Endothelial cell of umbilical vein (primary cell): Measurements from ENCODE around the gene BID. TPM values are rescaled to one million over a fixed set of nuclear protein-coding genes. Genes with fewer than 3 reads are reported as not detected.

Experiments
- BruUV-seq: library from RNA; stranded (reverse); fragments of 400-500 nt; replicated peaks from 2 replicates; lab custom pipeline; 2021; lab: Mats Ljungman, UMichigan
- CTCF ChIA-PET: fragments of 300-600, 350-600 bp; sonication (Branson Sonifier 250); formaldehyde crosslinking; loops from one replicate; lab custom pipeline; 2021; ENCODE audit warnings: antibody characterized with exemption, inconsistent platforms; lab: Charles Lee
- POLR2A ChIA-PET: fragments of 300-600, 350-600 bp; sonication (Branson Sonifier 250); formaldehyde crosslinking; loops from one replicate; lab custom pipeline; 2021; ENCODE audit warnings: antibody characterized with exemption, inconsistent platforms; lab: Charles Lee
- DNase-seq: peaks from one replicate; pipeline ENCODE4 v3.0.0-alpha.2; 2011; ENCODE audit warnings: low read depth, low spot score
- FAIRE-seq: peaks from 2 replicates; lab custom pipeline; 2011; peaks lifted over from hg19 to GRCh38; lab: Jason Lieb, UNC
- H2AFZ ChIP-seq: 2 replicates; pipeline ENCODE4 v1.6.0; 2012; ENCODE audit warnings: low read depth, low read length, control low read depth, inconsistent platforms
- H3K27ac ChIP-seq: 2 replicates; pipeline ENCODE4 v1.5.1; 2011; ENCODE audit warnings: low read depth, mild to moderate bottlenecking, control low read depth, low read length, moderate library complexity; ENCODE audit not compliant: insufficient read depth
- H3K27me3 ChIP-seq, 2 experiments: 2 replicates each; pipeline versions ENCODE4 v1.6.0 to v1.6.1; 2011; ENCODE audit warnings: low read length in 2 of 2, mixed read lengths in 1 of 2; ENCODE audit not compliant: control insufficient read depth in 2 of 2, insufficient read depth in 2 of 2
- H3K36me3 ChIP-seq, 2 experiments: 2 replicates in 1 of 2; 3 replicates in 1 of 2; pipeline ENCODE4 v1.5.1; 2011; ENCODE audit warnings: low read length in 2 of 2, mild to moderate bottlenecking in 1 of 2, moderate library complexity in 1 of 2; ENCODE audit not compliant: control insufficient read depth in 2 of 2, insufficient read depth in 2 of 2; ENCODE audit errors: extremely low read depth in 1 of 2
- H3K4me1 ChIP-seq: 3 replicates; pipeline ENCODE4 v1.5.1; 2011; ENCODE audit warnings: mild to moderate bottlenecking, low read length; ENCODE audit not compliant: control insufficient read depth, insufficient read depth; ENCODE audit errors: extremely low read depth
- H3K4me2 ChIP-seq: 2 replicates; pipeline ENCODE4 v1.6.1; 2011; ENCODE audit warnings: low read length, control low read depth, mixed read lengths; ENCODE audit not compliant: insufficient read depth
- H3K4me3 ChIP-seq, 3 experiments: fragments of 200-600 bp in 1 of 3; sonication (generic), shearing (Covaris generic) in 1 of 3; replicated peaks in 1 of 3; 2 replicates each; pipeline ENCODE4 v1.5.1; 2011 to 2016; ENCODE audit warnings: control low read depth in 3 of 3, low read length in 3 of 3, mild to moderate bottlenecking in 2 of 3, inconsistent platforms in 1 of 3, low read depth in 1 of 3, moderate library complexity in 1 of 3; ENCODE audit not compliant: insufficient read depth in 1 of 3
- H3K79me2 ChIP-seq: 2 replicates; pipeline ENCODE4 v1.6.0; 2012; ENCODE audit warnings: low read length, inconsistent platforms; ENCODE audit not compliant: control insufficient read depth, insufficient read depth
- H3K9ac ChIP-seq: replicated peaks from 2 replicates; pipeline ENCODE3; 2011; ENCODE audit warnings: low read length, control low read depth; ENCODE audit not compliant: insufficient read depth; ENCODE audit errors: extremely low read depth
- H3K9me1 ChIP-seq: replicated peaks from 3 replicates; pipeline ENCODE4 v1.6.0; 2011; ENCODE audit warnings: mild to moderate bottlenecking, low read length; ENCODE audit not compliant: control insufficient read depth, insufficient read depth; ENCODE audit errors: extremely low read depth
- H3K9me3 ChIP-seq: replicated peaks from 2 replicates; pipeline ENCODE4 v1.5.1; 2012; ENCODE audit warnings: low read length, inconsistent platforms; ENCODE audit not compliant: control insufficient read depth, insufficient read depth
- H4K20me1 ChIP-seq: replicated peaks from 2 replicates; pipeline ENCODE3; 2011; ENCODE audit warnings: mild to moderate bottlenecking, low read length; ENCODE audit not compliant: control insufficient read depth, insufficient read depth; ENCODE audit errors: extremely low read depth
- EZH2 ChIP-seq: IDR thresholded peaks from 2 replicates; pipeline ENCODE4 v1.6.1; 2012; ENCODE audit warnings: borderline replicate concordance, low read depth, mild to moderate bottlenecking, moderate library complexity, low read length, inconsistent platforms; ENCODE audit not compliant: severe bottlenecking
- FOS ChIP-seq: IDR thresholded peaks from 2 replicates; pipeline ENCODE4 v1.6.1; 2011; ENCODE audit warnings: mild to moderate bottlenecking, low read length, moderate library complexity, borderline replicate concordance; ENCODE audit not compliant: insufficient read depth
- GATA2 ChIP-seq: IDR thresholded peaks from 2 replicates; pipeline ENCODE4 v1.7.0; 2011; ENCODE audit warnings: low read depth, mild to moderate bottlenecking, moderate library complexity, mixed read lengths, low read length; ENCODE audit not compliant: insufficient read length, insufficient read depth
- JUN ChIP-seq: IDR thresholded peaks from 2 replicates; pipeline ENCODE4 v1.6.1; 2011; ENCODE audit warnings: borderline replicate concordance, low read depth; ENCODE audit not compliant: insufficient read length, insufficient read depth
- MYC ChIP-seq: IDR thresholded peaks from one replicate; pipeline ENCODE4 v1.6.1; 2011; ENCODE audit warnings: mild to moderate bottlenecking, low read depth, low read length
- POLR2A ChIP-seq: IDR thresholded peaks from 2 replicates; pipeline ENCODE4 v1.6.1; 2012; ENCODE audit warnings: low read depth, mild to moderate bottlenecking, control low read depth, low read length
- POLR2AphosphoS5 ChIP-seq: IDR thresholded peaks from 2 replicates; pipeline ENCODE4 v1.6.1; 2012; ENCODE audit warnings: low read depth, mild to moderate bottlenecking, control low read depth, low read length, moderate library complexity; ENCODE audit not compliant: insufficient read depth
- dilution Hi-C: fragments of 300-500 bp; cut with MboI; formaldehyde crosslinking; loops from one replicate; pipeline ENCODE4 v1.15.0; 2019; ENCODE audit warnings: low sequenced_read_pairs; ENCODE audit not compliant: extremely low pct_ligation_motif_present
- intact Hi-C: fragments of 100-400 bp; cut with micrococcal nuclease; formaldehyde crosslinking; loops from one replicate; pipeline ENCODE4 v1.10.0; 2022
- polyA plus RNA-seq, 4 experiments: library from polyadenylated mRNA; depleted of rRNA in 3 of 4; stranded (reverse) in 3 of 4; unstranded in 1 of 4; fragments of >200 nt; gene quantifications; 2 replicates each; pipeline versions ENCODE4 v1.2.1 to v1.2.3, GENCODE V29; 2011 to 2012; ENCODE audit warnings: missing spikeins in 1 of 4
- total RNA-seq: library from RNA; stranded (reverse); gene quantifications from 2 replicates; pipeline ENCODE4 v1.2.3, GENCODE V29; 2021
- TF ChIP-seq, protein P1 (sequence below), 2 donors: IDR thresholded peaks; 1 replicate in 1 of 2; 2 replicates in 1 of 2; pipeline ENCODE4 v1.5.1; 2011; ENCODE audit warnings: low read length in 2 of 2, mild to moderate bottlenecking in 2 of 2, moderate library complexity in 2 of 2, control low read depth in 1 of 2, inconsistent platforms in 1 of 2, low read depth in 1 of 2; ENCODE audit not compliant: insufficient read depth in 1 of 2; ENCODE audit errors: extremely low read depth in 1 of 2
- TF ChIP-seq, protein P2 (sequence below): IDR thresholded peaks from 2 replicates; pipeline ENCODE4 v1.6.1; 2011; ENCODE audit not compliant: insufficient read depth, insufficient read length

Gene BID
- total and polyA plus RNA-seq, 2 donors (not counting 3 experiments of a cell fraction or from before 2014, with no cell fraction given) = 39.0 to 119 TPM

DNA sequence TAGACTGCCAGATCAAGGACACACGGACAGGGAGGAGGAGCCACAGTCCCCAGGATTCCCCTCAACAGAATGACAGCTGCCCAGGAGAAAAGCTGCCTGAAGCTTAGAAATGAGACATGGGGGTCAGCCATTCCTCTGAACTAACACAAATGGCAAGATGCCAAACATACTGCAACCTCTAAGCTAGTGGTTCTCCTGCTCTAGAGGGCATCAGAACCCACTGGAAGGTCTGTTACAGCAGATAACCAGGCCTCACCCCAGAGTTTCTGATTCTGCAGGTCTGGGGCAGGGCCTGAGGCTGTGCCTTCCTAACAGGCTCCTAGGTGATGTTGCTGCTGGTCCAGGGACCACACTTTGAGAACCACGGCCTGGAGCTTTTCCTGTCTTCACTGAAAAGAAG is 28.6 kb upstream of the BID start:
- no peak overlapping the region for H3K4me2 ChIP-seq
- dilution Hi-C loops = no loop called here
- H3K79me2 ChIP-seq = no peaks in the 10 kb centered on the region
- no peak overlapping the region for H3K27ac ChIP-seq
- TF ChIP-seq JUN = no peak
- TF ChIP-seq POLR2A = no peak
- TF ChIP-seq MYC = no peak
- TF ChIP-seq, protein P1, sequence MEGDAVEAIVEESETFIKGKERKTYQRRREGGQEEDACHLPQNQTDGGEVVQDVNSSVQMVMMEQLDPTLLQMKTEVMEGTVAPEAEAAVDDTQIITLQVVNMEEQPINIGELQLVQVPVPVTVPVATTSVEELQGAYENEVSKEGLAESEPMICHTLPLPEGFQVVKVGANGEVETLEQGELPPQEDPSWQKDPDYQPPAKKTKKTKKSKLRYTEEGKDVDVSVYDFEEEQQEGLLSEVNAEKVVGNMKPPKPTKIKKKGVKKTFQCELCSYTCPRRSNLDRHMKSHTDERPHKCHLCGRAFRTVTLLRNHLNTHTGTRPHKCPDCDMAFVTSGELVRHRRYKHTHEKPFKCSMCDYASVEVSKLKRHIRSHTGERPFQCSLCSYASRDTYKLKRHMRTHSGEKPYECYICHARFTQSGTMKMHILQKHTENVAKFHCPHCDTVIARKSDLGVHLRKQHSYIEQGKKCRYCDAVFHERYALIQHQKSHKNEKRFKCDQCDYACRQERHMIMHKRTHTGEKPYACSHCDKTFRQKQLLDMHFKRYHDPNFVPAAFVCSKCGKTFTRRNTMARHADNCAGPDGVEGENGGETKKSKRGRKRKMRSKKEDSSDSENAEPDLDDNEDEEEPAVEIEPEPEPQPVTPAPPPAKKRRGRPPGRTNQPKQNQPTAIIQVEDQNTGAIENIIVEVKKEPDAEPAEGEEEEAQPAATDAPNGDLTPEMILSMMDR (IDR thresholded peaks at IDR 0.05; ENCODE audit: extremely low read depth in 1 of 2, insufficient read depth in 1 of 2, low read depth in 1 of 2, low read length in 2 of 2) = no peak
- TF ChIP-seq, protein P2, sequence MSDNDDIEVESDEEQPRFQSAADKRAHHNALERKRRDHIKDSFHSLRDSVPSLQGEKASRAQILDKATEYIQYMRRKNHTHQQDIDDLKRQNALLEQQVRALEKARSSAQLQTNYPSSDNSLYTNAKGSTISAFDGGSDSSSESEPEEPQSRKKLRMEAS = no peak
- TF ChIP-seq EZH2 = no peak
- TF ChIP-seq FOS = no peak
- TF ChIP-seq POLR2AphosphoS5 = no peak
- no peak for TF ChIP-seq GATA2
- H2AFZ ChIP-seq = no peak overlapping the region
- H3K36me3 ChIP-seq = peaks cover 7 to 10% of the 10 kb centered on the region in 2 experiments
- H3K4me1 ChIP-seq = no peaks in the 10 kb centered on the region
- ChIA-PET CTCF (interaction anchor here (1.4 to 4.8 kb wide), 3 partner anchors 61 to 273 kb away, joined by 4 to 13 read pairs (median 7); no protein-coding TSS in a partner anchor), POLR2A (no interaction called here)
- H4K20me1 ChIP-seq = no peaks in the 10 kb centered on the region
- BruUV-seq = no TSS peak
- no peaks in the 10 kb centered on the region for H3K9me3 ChIP-seq
- no peaks in the 10 kb centered on the region for H3K27me3 ChIP-seq
- H3K9me1 ChIP-seq = no peaks in the 10 kb centered on the region
- FAIRE-seq = no peak
- no peak for DNase-seq
- intact Hi-C loops = no loop called here
- no peak overlapping the region for H3K9ac ChIP-seq
- H3K4me3 ChIP-seq = no peak overlapping the region
